Measurements from ENCODE around the gene HEMK1. TPM values are rescaled to one million over a fixed set of nuclear protein-coding genes. Genes with fewer than 3 reads are reported as not detected.

HEMK1 gene
- total RNA-seq, 2 donors from 2014 or later = 24.1 to 25.8 TPM

DNA sequence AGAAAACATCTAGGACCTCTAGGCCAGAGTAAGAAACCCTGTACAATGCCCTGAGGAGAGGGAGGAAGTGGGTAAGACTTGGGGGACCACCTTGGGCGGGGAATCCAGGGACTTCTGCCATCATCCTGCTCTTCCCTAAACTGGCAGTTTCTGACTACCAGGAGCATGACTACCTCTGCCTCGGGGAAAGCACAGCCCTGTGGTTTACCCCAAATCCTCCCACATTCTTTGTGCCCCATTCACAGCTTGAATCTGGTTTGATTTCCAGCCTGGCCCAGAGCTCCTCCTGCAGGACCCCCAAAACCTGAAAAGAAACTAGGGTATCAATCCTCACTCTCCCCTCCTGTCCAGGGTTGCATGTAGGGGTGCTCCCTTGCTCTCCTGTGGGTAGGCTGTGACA is 6.5 kb upstream of the HEMK1 start:
- no peak overlapping the region for H3K27ac Mint-ChIP-seq
- no peaks in the 10 kb centered on the region for H3K9me3 Mint-ChIP-seq
- H3K27me3 ChIP-seq (ENCODE audit: control insufficient read depth, insufficient read depth, low read length, poor library complexity, severe bottlenecking) = peaks cover 10% of the 10 kb centered on the region
- H3K9ac ChIP-seq (ENCODE audit: extremely low read depth, low read length, poor library complexity, severe bottlenecking) = no peak overlapping the region
- H3K4me3 Mint-ChIP-seq = no peak overlapping the region
- no peaks in the 10 kb centered on the region for H3K36me3 Mint-ChIP-seq (ENCODE audit: low read depth)
- WGBS, 2 experiments (ENCODE audit: insufficient coverage in 1 of 2, insufficient read length in 1 of 2) = 63 to 83% methylated on average over 1 to 2 of the region's 2 CpGs
- H3K27me3 Mint-ChIP-seq (ENCODE audit: insufficient read depth) = peaks cover 12% of the 10 kb centered on the region
- TF ChIP-seq CTCF (conservative IDR thresholded peaks at IDR 0.05) = no peak
- no peaks in the 10 kb centered on the region for H3K36me3 ChIP-seq (ENCODE audit: control insufficient read depth, insufficient read depth, low read length)
- H3K4me3 ChIP-seq (ENCODE audit: low read length) = no peak overlapping the region
- H3K4me1 ChIP-seq (ENCODE audit: control insufficient read depth, insufficient read depth, low read length) = peaks cover 5% of the 10 kb centered on the region
- DNase-seq = no peak
- H3K4me1 Mint-ChIP-seq = peaks cover 2% of the 10 kb centered on the region
- no peak overlapping the region for H3K27ac ChIP-seq (ENCODE audit: low read depth, low read length)
- H3K9me3 ChIP-seq (ENCODE audit: control insufficient read depth, low read length) = no peaks in the 10 kb centered on the region

DNA sequence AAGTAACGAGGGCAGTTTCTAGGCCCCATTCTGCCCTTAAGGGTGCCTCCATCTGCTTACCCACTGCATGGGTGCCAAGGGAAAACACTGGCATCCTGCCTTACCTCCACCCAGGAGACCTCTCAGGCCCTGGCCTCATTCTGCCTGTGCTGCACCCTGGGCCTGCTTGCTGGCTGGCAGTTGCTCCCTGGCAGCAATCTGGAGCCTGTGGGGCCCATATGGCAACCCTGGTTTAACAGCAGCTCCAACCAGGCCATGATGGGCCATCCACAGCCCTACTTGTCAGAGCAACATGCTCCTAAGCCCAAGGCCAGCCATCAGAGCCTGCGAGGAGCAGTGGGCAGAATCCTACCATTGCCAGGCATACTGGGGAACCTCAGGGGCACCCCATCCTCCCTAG is 5.5 kb upstream of the HEMK1 start:
- H3K36me3 ChIP-seq (ENCODE audit: control insufficient read depth, insufficient read depth, low read length) = no peaks in the 10 kb centered on the region
- no peak for DNase-seq
- Mint-ChIP-seq H3K9me3 (no peaks in the 10 kb centered on the region), H3K4me1 (peaks cover 2% of the 10 kb centered on the region), H3K36me3 (ENCODE audit: low read depth) (no peaks in the 10 kb centered on the region), H3K27ac (no peak overlapping the region), H3K27me3 (ENCODE audit: insufficient read depth) (peaks cover 12% of the 10 kb centered on the region), H3K4me3 (no peak overlapping the region)
- no peak overlapping the region for H3K4me3 ChIP-seq (ENCODE audit: low read length)
- peaks cover 10% of the 10 kb centered on the region for H3K27me3 ChIP-seq (ENCODE audit: control insufficient read depth, insufficient read depth, low read length, poor library complexity, severe bottlenecking)
- TF ChIP-seq CTCF (conservative IDR thresholded peaks at IDR 0.05) = no peak
- 81 to 84% methylated on average over 2 of the region's 2 CpGs for WGBS, 2 experiments (ENCODE audit: insufficient coverage in 1 of 2, insufficient read length in 1 of 2)
- H3K27ac ChIP-seq (ENCODE audit: low read depth, low read length) = no peak overlapping the region
- no peaks in the 10 kb centered on the region for H3K9me3 ChIP-seq (ENCODE audit: control insufficient read depth, low read length)
- H3K9ac ChIP-seq (ENCODE audit: extremely low read depth, low read length, poor library complexity, severe bottlenecking) = no peak overlapping the region
- H3K4me1 ChIP-seq (ENCODE audit: control insufficient read depth, insufficient read depth, low read length) = peaks cover 5% of the 10 kb centered on the region

- Histone ChIP-seq H3K9ac (ENCODE audit: extremely low read depth, low read length, poor library complexity, severe bottlenecking) (no peak overlapping the region), H3K27me3 (ENCODE audit: control insufficient read depth, insufficient read depth, low read length, poor library complexity, severe bottlenecking) (peaks cover 10% of the 10 kb centered on the region), H3K27ac (ENCODE audit: low read depth, low read length) (no peak overlapping the region), H3K9me3 (ENCODE audit: control insufficient read depth, low read length) (no peaks in the 10 kb centered on the region), H3K4me1 (ENCODE audit: control insufficient read depth, insufficient read depth, low read length) (peaks cover 5% of the 10 kb centered on the region), H3K4me3 (ENCODE audit: low read length) (no peak overlapping the region), H3K36me3 (ENCODE audit: control insufficient read depth, insufficient read depth, low read length) (no peaks in the 10 kb centered on the region)
- Mint-ChIP-seq H3K27ac (no peak overlapping the region), H3K27me3 (ENCODE audit: insufficient read depth) (peaks cover 12% of the 10 kb centered on the region), H3K9me3 (no peaks in the 10 kb centered on the region), H3K4me3 (no peak overlapping the region), H3K4me1 (peaks cover 2% of the 10 kb centered on the region), H3K36me3 (ENCODE audit: low read depth) (no peaks in the 10 kb centered on the region)
- DNase-seq = no peak
- TF ChIP-seq CTCF (conservative IDR thresholded peaks at IDR 0.05) = no peak
- WGBS, 2 experiments (ENCODE audit: insufficient coverage in 1 of 2, insufficient read length in 1 of 2) = 78 to 86% methylated on average over 1 of the region's 1 CpG
These were observed 5.0 kb upstream of the HEMK1 start for GRCh38 chr3:50564321-50564720.

Data from endodermal cell (in vitro differentiated cells).